Upper lobe of right lung (tissue), 1 donor: ENCODE measurements around the gene TMEM87A. TPM values are rescaled to one million over a fixed set of nuclear protein-coding genes. Genes with fewer than 3 reads are reported as not detected.
A peak's percentile ranks its signal among the peaks of the same experiment; 100 is the strongest.

Experiments
- ATAC-seq: fragments of 200-7000 bp; cut with Tn5 transposase; one replicate; pipeline ENCODE4 v1.9.1; 2020; ENCODE audit warnings: mild to moderate bottlenecking, moderate library complexity
- DNase-seq: peaks from one replicate; pipeline ENCODE4 v3.0.0-alpha.2; 2020
- H3K27ac ChIP-seq: fragments of 200-600 bp; one replicate; pipeline ENCODE4 v1.8.0; 2022
- H3K27me3 ChIP-seq: fragments of 200-600 bp; one replicate; pipeline ENCODE4 v1.8.0; 2022; ENCODE audit warnings: mild to moderate bottlenecking
- H3K36me3 ChIP-seq: fragments of 200-600 bp; one replicate; pipeline ENCODE4 v1.8.0; 2022
- H3K4me1 ChIP-seq: fragments of 200-600 bp; one replicate; pipeline ENCODE4 v1.8.0; 2022
- H3K4me3 ChIP-seq: fragments of 200-600 bp; one replicate; pipeline ENCODE4 v1.8.0; 2022; ENCODE audit warnings: mild to moderate bottlenecking
- H3K9me3 ChIP-seq: fragments of 200-600 bp; one replicate; pipeline ENCODE4 v1.8.0; 2022
- intact Hi-C: fragments of 100-400 bp; cut with DNase I; formaldehyde crosslinking; loops from one replicate; pipeline ENCODE4 v1.11.0; 2022
- total RNA-seq: library from RNA; stranded (reverse); fragmentation: NEBNext Ultra II Directional; extraction: Animal tissue kit (Norgen Biotek cat#: 25700); gene quantifications from one replicate; pipeline ENCODE4 v1.2.1, GENCODE V29; 2021
- TF ChIP-seq, protein P1 (sequence below): fragments of 200-600 bp; IDR thresholded peaks from one replicate; pipeline ENCODE4 v1.8.0; 2022; ENCODE audit warnings: antibody characterized with exemption
- donor health status: DM: no; HTN: yes; CAD: no; lungs with severe emphysema.

Gene TMEM87A
- total RNA-seq, 1 donor from 2014 or later, result 129 TPM

DNA sequence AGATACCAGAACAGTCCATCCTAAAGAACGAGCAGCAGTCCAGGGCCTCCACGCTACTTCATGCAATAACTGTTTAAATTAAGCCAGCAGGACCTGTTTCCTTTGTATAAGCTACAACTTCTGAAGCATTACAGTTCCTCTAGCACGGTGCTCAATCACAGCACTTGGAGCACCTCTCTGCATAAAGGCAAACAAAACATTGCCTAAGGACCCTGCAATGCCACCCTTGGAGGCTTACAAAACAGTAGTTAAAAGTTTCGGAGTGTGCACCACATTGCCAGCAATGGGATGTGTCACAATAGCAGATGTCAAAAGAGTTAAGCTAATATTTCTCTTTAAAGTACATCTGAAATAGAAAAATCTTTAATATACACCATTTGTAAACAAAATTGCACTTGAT, 62.5 kb downstream of the TMEM87A start:
- intact Hi-C loops, result no loop called here
- Histone ChIP-seq H3K4me3 (no peak overlapping the region), H3K27ac (no peak overlapping the region), H3K36me3 (peaks cover 60% of the 10 kb centered on the region), H3K4me1 (peaks cover 17% of the 10 kb centered on the region), H3K27me3 (no peaks in the 10 kb centered on the region), H3K9me3 (no peaks in the 10 kb centered on the region)
- TF ChIP-seq, protein P1, sequence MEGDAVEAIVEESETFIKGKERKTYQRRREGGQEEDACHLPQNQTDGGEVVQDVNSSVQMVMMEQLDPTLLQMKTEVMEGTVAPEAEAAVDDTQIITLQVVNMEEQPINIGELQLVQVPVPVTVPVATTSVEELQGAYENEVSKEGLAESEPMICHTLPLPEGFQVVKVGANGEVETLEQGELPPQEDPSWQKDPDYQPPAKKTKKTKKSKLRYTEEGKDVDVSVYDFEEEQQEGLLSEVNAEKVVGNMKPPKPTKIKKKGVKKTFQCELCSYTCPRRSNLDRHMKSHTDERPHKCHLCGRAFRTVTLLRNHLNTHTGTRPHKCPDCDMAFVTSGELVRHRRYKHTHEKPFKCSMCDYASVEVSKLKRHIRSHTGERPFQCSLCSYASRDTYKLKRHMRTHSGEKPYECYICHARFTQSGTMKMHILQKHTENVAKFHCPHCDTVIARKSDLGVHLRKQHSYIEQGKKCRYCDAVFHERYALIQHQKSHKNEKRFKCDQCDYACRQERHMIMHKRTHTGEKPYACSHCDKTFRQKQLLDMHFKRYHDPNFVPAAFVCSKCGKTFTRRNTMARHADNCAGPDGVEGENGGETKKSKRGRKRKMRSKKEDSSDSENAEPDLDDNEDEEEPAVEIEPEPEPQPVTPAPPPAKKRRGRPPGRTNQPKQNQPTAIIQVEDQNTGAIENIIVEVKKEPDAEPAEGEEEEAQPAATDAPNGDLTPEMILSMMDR, result no peak
- no peak for DNase-seq
- ATAC-seq, result peak; percentile 78

DNA sequence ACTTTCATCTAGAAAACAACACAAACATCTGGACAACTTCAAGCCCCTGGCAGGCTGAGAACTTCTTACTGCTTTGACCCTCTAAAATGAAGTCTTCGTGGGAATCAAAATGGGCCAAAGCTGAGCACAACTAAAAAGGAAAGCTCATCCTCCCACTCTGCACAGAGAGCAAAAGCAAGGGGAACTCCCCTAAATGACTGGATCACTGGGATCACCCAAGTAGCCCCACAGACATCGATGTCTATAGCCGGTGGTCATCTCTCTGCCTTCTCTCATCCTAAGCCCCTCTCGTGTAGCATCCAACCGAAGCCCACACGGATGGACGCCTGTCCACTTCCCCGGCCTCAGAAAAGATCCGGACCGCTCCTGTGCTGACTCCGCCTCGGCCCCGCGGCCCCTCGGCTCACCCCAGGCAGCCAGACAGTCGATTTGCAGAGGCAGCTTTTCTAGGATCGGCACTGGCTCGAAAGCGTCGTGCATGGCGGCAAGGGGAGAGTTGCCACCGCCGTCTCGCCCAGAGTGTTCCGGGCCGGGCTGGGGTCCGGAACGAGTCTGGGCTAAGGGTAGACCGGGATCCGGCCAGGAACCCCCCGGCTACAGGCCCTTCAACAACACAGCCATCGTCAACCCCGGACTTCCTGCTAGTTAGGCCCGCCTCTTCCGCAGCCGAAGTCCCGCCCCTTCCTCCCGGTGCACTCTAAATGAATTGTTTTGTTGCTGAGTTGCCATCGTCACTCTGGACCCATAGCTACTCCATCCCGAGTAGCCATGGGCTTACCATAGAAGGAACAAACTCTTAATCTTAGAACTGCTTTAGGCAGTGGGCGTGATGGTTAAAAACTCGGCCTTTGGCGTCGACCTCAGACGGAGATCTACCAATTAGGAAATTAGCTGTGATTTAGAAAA, 65.3 kb downstream of the TMEM87A start, which contains the start of gene VPS39:
VPS39 (minus strand) TSS at position 631 of the 906 bp plus-strand sequence; CDS start at position 480, 151 bp downstream.
- intact Hi-C loops, result no loop called here
- peak within 1 kb of the TSS; percentile 93 for H3K27ac ChIP-seq

DNA sequence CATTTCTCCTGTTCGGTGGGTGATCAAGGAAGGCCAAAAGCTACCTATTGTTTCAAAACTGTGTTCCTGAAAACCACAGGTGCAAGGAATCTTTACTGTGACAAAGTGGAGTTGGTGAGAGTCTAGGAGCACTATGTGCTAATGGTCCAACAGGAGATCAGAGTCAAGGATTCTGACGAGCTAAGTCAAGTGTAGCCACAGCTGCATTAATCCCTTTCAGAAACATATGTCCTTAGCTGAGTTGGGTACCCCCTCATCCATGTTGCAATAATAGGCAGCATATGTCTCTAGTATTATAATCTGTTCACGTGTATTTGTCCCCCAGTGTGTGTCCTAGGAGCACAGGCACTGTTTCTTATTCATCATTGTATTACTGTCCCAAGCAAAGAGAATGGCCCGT, 66.8 kb downstream of the TMEM87A start:
- no peak overlapping the region for H3K27ac ChIP-seq
- no peaks in the 10 kb centered on the region for H3K9me3 ChIP-seq
- peaks cover 25% of the 10 kb centered on the region for H3K36me3 ChIP-seq
- H3K4me1 ChIP-seq, result peaks cover 20% of the 10 kb centered on the region
- ATAC-seq (no peak), DNase-seq (no peak)
- intact Hi-C loops, result no loop called here
- TF ChIP-seq, protein P1, result no peak
- H3K27me3 ChIP-seq, result no peaks in the 10 kb centered on the region
- H3K4me3 ChIP-seq, result peak overlapping the region; percentile 91

More for the DNA sequence above, 65.3 kb downstream of the TMEM87A start, which contains the start of gene VPS39:
- peak; percentile 92 for DNase-seq
- TF ChIP-seq, protein P1, result no peak
- peak; percentile 97 for ATAC-seq
- H3K36me3 ChIP-seq, result peaks cover 32% of the 10 kb centered on the region
- H3K27me3 ChIP-seq, result no peaks in the 10 kb centered on the region
- no peaks in the 10 kb centered on the region for H3K9me3 ChIP-seq
- peaks cover 20% of the 10 kb centered on the region for H3K4me1 ChIP-seq
- H3K4me3 ChIP-seq, result peak within 1 kb of the TSS; percentile 91

DNA sequence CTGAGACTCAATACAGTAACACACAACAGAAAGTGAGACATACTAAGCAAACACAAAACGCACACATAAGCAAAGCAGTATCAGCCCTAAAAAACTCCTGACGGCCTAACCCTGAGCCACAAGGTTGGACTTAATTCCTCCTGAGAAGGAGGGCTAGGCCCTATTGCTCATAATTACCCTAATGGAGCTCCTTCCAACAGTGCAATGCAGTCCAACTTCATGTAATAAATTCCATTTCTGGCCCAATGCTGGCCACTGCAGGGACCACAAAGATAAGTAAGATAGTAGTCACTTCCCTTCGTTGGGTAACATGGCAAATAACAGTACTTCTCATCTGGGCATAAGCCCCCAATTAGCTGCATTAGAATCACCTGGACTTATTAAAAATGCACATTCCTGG, 69.3 kb downstream of the TMEM87A start:
- no peaks in the 10 kb centered on the region for H3K9me3 ChIP-seq
- DNase-seq (no peak), ATAC-seq (no peak)
- peaks cover 20% of the 10 kb centered on the region for H3K4me1 ChIP-seq
- intact Hi-C loops, result no loop called here
- no peak overlapping the region for H3K4me3 ChIP-seq
- no peaks in the 10 kb centered on the region for H3K27me3 ChIP-seq
- peaks cover 21% of the 10 kb centered on the region for H3K36me3 ChIP-seq
- H3K27ac ChIP-seq, result no peak overlapping the region
- TF ChIP-seq, protein P1, result no peak

DNA sequence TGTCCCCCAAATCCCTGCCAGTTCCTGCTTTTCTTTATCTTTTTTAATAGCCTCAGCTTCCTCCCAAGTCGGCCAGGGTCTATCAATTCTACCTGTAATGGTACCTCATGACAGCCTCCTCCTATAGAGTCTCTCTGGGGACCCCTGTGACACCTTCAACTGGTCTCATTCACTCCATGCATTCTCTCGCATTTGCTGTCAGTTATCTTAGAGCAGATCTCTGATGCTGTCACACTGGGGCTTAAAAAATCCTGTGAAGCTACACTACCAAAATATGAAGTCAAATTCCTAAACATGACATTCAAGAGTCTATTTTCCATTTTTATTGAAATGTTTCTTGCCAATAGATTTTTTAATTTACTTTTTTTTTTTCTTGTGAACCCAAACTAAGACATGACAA, 70.6 kb downstream of the TMEM87A start:
- peaks cover 17% of the 10 kb centered on the region for H3K4me1 ChIP-seq
- ATAC-seq (no peak), DNase-seq (no peak)
- H3K36me3 ChIP-seq, result peaks cover 32% of the 10 kb centered on the region
- intact Hi-C loops, result no loop called here
- H3K27me3 ChIP-seq, result no peaks in the 10 kb centered on the region
- no peak overlapping the region for H3K4me3 ChIP-seq
- TF ChIP-seq, protein P1, result no peak
- no peaks in the 10 kb centered on the region for H3K9me3 ChIP-seq
- H3K27ac ChIP-seq, result no peak overlapping the region
